Gastrocnemius medialis (tissue), 4 donors: Measurements from ENCODE around the gene KHK.

Source experiments
- CTCF ChIP-seq, 5 experiments: fragments of 450-650 bp in 3 of 5; fragments of 200-600 bp in 2 of 5; sonication (generic) in 2 of 5; IDR thresholded peaks in 4 of 5; conservative IDR thresholded peaks in 1 of 5; 1 replicate in 4 of 5; 2 replicates in 1 of 5; pipeline ENCODE4 v1.5.1; 2016 to 2019; ENCODE audit warnings: antibody characterized with exemption in 5 of 5, mild to moderate bottlenecking in 3 of 5, moderate library complexity in 3 of 5
- POLR2A ChIP-seq, 2 donors: fragments of 450-650 bp; IDR thresholded peaks; one replicate each; pipeline ENCODE4 v1.6.1; 2017; ENCODE audit warnings: antibody characterized with exemption in 2 of 2, mild to moderate bottlenecking in 2 of 2, moderate library complexity in 2 of 2

DNA sequence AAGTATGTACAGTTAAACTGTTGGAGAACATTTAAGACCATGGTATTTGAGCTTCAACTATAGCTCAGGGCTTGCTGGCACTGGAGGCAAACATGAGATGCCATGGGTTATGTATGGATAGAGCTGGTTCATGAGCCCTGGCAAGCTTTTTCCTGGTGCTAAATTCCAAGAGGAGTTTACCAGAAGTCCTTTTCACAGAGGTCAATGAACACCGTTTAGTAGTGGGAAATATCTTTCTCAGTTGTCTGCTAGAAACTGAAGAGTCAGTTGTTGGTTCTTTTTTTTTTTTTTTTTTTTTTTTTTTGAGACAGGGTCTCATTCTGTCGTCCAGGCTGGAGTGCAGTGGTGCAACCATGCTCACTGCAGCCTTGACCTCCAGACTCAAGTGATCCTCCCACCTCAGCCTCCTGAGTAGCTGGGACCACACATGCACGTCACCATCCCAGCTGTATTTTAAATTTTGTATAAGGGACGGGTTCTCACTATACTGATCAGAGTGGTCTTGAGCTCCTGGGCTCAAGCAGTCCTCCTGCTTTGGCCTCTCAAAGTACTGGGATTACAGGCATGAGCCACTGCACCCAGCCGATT, 1.3 kb downstream of the KHK start:
- TF ChIP-seq CTCF (IDR thresholded peaks at IDR 0.05 in 4 of 5, conservative IDR thresholded peaks at IDR 0.05 in 1 of 5): no peak
- TF ChIP-seq POLR2A (IDR thresholded peaks at IDR 0.05): no peak
